ENCODE data around the gene FAM216A.
"Not testable (repeated sequence)": the region's sequence is repeated elsewhere in the genome, so short reads cannot be mapped to it uniquely, and the experiment has no call there.

The FAM216A gene

DNA sequence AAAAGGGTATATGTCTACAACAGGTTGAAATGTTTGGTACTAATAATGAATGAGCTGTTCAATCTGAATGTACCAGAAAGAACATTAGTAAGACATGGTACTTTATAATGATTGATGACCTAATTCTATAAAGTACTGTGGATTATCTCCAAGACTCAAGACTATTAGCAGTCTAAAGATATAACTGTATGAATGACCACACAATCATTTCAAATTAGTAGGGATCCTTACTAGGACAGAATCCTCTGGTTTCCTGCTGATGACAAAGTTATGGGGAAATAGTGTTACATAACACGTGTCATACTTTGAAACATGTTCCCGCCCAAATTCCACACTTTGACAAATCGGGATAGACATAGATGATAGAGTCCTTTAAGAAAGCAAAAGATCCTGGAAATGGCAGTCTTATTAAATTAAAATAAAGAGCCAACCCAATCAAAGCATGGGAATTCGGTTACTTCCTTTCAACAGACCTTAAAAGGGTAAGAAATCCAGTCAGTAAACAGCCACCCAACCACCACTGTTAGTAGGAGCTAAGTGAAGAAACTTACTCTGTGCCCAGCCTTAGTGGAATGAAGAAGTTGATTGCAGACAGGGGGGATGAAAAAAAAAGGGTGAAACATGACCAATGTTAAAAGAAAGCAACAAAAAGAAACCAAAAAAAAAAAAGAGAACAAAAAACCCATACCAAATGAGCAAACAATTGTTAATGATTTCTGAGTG, 30.5 kb downstream of the FAM216A start:
- in situ Hi-C loops (cut with MboI; ENCODE audit: low sequenced_read_pairs): no loop called here

DNA sequence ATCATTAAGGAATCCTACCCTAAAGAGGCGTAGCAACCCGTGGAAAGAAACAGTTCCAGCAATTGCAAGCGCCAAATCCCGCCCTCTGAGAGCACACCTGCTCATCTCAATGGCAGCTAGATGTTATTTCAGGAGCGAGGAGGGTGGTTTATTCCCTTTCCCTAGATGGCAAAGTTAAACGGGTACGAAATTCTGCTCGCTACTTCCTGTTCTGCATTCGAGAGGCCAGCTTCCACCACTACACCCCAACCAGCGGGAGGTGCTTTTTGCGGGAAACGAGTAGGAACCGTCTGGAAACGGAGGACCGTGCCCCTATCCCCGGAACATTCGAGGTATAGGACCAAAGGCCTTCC, 32.7 kb downstream of the FAM216A start:
- in situ Hi-C loops (cut with MboI; ENCODE audit: low sequenced_read_pairs): no loop called here

GRCh38 chr12:110501752-110502738, 33.4 kb downstream of the FAM216A start, which contains the start of the genes RAD9B and VPS29:
RAD9B (plus strand) TSS chr12:110502331; CDS start chr12:110502338, 7 bp downstream.
VPS29 (minus strand) TSS chr12:110502111; CDS start chr12:110502051, 60 bp downstream.
- in situ Hi-C loops (cut with MboI; ENCODE audit: low sequenced_read_pairs): no loop called here

GRCh38 chr12:110503432-110503831, 34.8 kb downstream of the FAM216A start:
- in situ Hi-C loops (cut with MboI; ENCODE audit: low sequenced_read_pairs): no loop called here

DNA sequence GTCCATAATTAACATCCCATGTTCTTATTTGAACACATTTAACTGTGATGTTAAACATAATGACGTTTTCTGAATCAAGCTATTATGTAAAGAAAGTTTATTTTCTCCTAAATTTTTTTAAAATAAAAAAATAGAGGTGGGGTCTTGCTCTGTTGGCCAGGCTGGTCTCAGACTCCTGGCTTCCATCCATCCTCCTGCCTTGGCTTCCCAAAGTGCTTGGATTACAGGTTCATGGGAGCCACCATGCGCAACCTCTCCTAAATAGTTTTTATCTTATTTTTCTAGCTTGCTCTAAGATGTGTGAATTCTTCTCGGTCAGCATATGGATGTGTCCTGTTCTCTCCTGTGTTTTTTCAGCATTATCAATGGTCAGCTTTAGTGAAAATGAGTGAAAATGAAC, 36.7 kb downstream of the FAM216A start:
- in situ Hi-C loops (cut with MboI; ENCODE audit: low sequenced_read_pairs): no loop called here

GRCh38 chr12:110508071-110508586, 39.5 kb downstream of the FAM216A start:
- in situ Hi-C loops (cut with MboI; ENCODE audit: low sequenced_read_pairs): no loop called here

GRCh38 chr12:110513842-110514241, 45.2 kb downstream of the FAM216A start:
- in situ Hi-C loops (cut with MboI; ENCODE audit: low sequenced_read_pairs): loop anchor here (10.0 kb wide), 1 partner anchor 81 kb away; no protein-coding TSS in a partner anchor

GRCh38 chr12:110514363-110514762, 45.7 kb downstream of the FAM216A start:
- in situ Hi-C loops (cut with MboI; ENCODE audit: low sequenced_read_pairs): loop anchor here (10.0 kb wide), 1 partner anchor 80 kb away; no protein-coding TSS in a partner anchor

DNA sequence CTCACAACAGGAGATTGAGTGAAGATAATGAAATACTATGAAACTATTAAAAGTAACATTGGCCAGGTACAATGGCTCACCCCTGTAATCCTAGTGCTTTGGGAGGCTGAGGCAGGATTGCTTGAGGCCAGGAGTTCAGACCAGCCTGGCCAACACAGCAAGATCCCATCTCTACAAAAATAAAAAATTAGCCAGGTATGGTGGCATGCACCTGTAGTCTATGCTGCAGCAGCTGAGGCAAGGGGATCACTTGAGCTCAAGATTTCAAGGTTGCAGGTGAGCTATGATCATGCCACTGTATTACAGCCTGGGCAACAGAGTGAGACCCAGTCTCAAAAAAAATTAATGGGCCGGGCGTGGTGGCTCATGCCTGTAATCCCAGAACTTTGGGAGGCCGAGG, 48.4 kb downstream of the FAM216A start:
- in situ Hi-C loops (cut with MboI; ENCODE audit: low sequenced_read_pairs): loop anchor here (10.0 kb wide), 1 partner anchor 78 kb away; no protein-coding TSS in a partner anchor

DNA sequence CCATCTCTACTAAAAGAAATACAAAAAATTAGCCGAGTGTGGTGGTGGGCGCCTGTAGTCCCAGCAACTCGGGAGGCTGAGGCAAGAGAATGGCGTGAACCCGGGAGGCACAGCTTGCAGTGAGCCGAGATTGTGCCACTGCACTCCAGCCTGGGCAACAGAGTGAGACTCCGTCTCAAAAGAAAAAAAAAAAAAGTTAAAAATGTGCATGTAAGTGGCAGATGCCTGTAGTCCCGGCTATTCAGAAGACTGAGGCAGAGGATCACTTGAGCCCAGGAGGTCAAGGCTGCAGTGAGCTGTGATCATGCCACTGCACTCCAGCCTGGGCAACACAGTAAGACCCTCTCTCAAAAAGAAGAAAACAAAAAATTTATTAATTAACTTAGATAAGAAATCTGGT, 49.4 kb downstream of the FAM216A start:
- in situ Hi-C loops (cut with MboI; ENCODE audit: low sequenced_read_pairs): loop anchor here (10.0 kb wide), 1 partner anchor 77 kb away; no protein-coding TSS in a partner anchor

- in situ Hi-C loops (cut with MboI; ENCODE audit: low sequenced_read_pairs): not testable (repeated sequence)
These were observed 52.4 kb downstream of the FAM216A start for GRCh38 chr12:110520876-110521712.

DNA sequence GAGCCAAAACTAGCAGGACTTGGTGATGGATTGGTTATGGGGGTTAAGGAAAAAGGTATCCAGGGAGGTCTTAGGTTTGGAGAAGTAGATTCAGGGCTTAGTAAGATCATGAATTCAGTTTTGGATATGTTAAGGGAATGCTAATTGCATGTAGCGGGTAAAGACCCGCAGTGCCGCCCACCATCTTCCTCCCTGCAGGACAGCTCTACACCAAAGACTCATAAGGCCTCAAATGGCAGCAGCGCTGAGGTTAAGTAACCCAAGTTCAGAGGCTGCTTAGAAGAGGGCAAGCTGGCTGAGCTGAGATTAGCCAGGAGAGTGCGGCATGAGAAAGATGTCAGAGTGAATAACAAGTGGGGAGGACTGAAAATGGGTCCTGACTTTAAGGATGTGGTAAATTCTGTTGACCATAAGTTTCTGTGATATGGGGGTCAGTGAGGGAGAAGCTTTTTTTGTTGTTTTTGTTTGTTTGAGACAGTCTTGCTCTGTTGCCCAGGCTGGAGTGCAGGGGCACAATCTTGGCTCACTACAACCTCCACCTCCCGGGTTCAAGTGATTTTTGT, 59.7 kb downstream of the FAM216A start:
- in situ Hi-C loops (cut with MboI; ENCODE audit: low sequenced_read_pairs): no loop called here

GRCh38 chr12:110530511-110530910, 61.9 kb downstream of the FAM216A start:
- in situ Hi-C loops (cut with MboI; ENCODE audit: low sequenced_read_pairs): no loop called here

DNA sequence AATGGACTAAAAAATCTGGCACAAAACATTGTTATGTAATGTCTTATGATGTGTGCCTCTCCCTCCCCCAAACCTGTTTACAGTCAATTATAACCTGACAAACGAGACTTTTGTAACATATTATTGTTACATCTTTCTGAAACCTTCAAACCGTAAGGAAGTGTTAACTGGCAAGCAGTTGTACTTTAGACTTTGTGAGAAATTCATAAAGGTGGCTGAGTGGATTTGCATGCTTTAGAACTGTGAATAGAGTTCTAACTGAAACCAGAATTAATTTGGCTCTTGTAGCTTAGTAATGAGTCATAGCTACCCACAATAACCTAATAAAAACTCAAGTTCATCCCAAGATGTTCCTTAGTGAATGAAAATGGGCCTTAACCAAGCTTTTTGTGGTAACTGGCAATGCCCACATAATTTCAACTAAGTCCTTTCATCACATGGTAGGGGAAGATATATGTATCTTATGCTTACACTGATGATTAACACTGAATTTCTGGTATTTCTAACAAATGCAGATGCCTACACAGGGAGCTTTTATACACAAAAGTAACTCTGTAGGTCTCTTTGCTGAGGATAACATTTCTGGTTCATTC, 63.2 kb downstream of the FAM216A start:
- in situ Hi-C loops (cut with MboI; ENCODE audit: low sequenced_read_pairs): no loop called here

DNA sequence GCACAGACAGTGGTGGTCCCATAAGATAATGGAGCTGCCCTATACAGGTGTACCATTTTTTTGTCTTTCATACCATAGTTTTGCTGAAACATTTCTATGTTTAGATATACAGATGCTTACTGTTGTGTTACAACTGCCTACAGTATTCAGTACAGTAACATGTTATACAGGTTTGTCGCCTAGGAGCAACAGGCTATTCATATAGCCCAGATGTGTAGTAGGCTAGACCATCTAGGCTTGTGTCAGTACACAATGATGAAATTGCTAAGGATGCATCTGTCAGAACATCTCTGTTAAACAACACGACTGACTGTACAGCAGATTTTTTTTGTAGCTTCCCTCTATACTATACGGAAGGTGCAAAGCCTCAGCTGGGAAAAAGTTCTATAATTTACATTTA, 64.0 kb downstream of the FAM216A start:
- in situ Hi-C loops (cut with MboI; ENCODE audit: low sequenced_read_pairs): no loop called here

DNA sequence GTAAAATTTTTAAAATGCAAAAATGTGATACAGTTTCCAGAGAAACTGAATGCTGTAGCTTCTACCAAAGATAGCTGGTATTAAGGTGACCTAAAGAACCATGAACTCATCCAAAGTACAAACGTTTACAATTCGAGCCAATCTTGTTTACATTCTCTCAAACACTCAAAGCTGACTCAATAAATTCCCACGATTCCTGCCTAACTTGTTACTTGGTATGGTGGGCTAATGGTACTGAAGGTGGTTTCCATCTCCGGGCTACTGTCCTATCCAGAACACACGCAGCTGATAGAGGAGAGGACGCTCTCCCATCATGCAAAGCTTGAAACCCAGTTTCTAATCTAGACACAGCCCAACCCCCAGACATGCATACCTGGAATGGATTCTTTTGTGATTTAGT, 65.0 kb downstream of the FAM216A start:
- in situ Hi-C loops (cut with MboI; ENCODE audit: low sequenced_read_pairs): no loop called here

DNA sequence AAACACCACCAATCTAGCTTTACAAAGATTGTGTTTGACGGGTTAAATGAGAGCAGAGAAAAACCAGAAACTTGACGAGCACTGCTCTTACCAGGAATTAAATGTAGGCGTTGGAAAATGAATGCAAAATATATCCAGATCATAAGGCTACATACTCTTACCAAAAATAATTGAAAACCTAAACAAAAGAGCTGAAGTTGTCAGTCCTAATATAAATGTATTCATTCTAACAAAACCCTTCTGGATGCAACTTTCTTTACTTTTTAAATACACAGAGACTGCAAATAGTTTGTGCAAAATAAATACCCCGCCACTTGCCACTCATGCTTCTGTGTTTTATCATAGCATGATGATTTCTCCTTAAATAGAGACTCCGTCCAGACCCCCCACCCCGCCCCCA, 66.2 kb downstream of the FAM216A start:
- in situ Hi-C loops (cut with MboI; ENCODE audit: low sequenced_read_pairs): no loop called here

DNA sequence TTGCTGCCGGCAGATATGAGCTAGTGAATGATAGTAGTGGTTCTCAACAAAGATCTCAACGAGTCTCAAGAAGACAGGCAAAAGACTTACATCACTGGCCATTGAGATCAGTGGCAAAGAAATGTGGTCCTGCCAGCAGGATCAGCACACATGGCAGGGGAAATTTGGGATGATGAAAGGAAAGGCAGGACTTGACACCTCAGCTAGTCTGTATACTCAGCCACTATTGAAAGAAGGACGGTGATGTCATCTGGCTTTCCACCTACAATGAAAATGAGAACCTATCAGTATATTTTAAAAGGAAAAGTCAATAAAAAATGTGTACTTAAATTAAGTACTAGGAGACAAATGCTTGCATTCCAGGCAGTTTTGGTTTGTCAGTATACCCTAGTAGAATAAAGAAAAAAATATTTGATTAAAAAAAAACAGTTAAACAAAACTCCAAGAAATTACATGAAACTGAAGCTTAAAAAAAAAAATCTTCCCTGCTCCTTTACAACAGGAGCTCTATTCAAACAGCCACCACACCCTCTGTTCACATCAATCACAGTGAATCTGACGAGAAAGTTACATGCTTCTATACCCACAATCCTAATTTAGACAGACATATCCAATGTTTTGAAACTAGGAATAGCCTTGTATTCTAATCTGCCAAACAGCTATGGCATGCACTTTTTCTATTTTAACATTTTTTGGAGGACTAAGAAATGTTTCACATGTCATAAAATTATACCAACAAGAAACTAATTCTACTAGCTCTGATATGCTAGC, 68.4 kb downstream of the FAM216A start:
- in situ Hi-C loops (cut with MboI; ENCODE audit: low sequenced_read_pairs): no loop called here

Data from HL-60/S4 (cell line).